Spleen (tissue), 7 donors: ENCODE data around the gene RNGTT.

Source experiments
- CTCF ChIP-seq, 11 experiments: fragments of 200-600 bp in 7 of 11; fragments of 450-650 bp in 4 of 11; sonication (generic) in 4 of 11; IDR thresholded peaks in 8 of 11; conservative IDR thresholded peaks in 3 of 11; 1 replicate in 7 of 11; 2 replicates in 4 of 11; pipeline versions ENCODE4 v1.4.0 to v1.8.0; 2016 to 2021; ENCODE audit warnings: antibody characterized with exemption in 11 of 11, inconsistent platforms in 4 of 11, mild to moderate bottlenecking in 1 of 11
- POLR2A ChIP-seq, 3 donors: fragments of 450-650 bp; IDR thresholded peaks; one replicate each; pipeline ENCODE4 v1.5.1; 2017; ENCODE audit warnings: antibody characterized with exemption in 3 of 3, mild to moderate bottlenecking in 1 of 3
- donor health status: DM: no; HTN: no; CAD: no; lungs with moderate emphysema.
- donor health status: DM: no; HTN: no; CAD: no.
- donor health status: DM: no; HTN: no; CAD: no.

DNA sequence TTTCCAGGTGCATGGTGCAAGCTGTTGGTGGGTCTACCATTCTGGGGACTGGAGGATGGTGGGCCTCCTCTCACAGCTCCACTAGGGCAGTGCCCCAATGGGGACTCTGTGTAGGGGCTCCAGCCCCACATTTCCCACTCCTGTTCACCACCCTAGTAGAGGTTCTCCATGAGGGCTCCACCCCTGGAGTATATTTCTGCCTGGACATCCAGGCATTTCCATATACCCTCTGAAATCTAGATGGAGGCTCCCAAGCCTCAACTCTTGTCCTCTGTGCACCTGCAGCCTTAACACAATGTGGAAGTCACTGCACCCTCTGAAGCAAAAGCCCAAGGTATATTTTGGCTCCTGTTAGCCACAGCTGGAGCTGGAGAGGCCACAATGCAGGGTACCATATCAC is 393.5 kb downstream of the RNGTT start:
- TF ChIP-seq POLR2A (IDR thresholded peaks at IDR 0.05) (no peak), CTCF (IDR thresholded peaks at IDR 0.05 in 8 of 11, conservative IDR thresholded peaks at IDR 0.05 in 3 of 11) (no peak)
